Colonic mucosa (tissue), 4 donors: ENCODE results near the gene RNU6-7. TPM values are rescaled to one million over a fixed set of nuclear protein-coding genes. Genes with fewer than 3 reads are reported as not detected.

ENCODE experiments used
- DNase-seq: peaks from one replicate; pipeline ENCODE4 v3.0.0-alpha.2; 2020
- H3K27ac ChIP-seq: fragments of 200-600 bp; one replicate; pipeline ENCODE4 v1.8.0; 2021
- H3K27me3 ChIP-seq: fragments of 200-600 bp; one replicate; pipeline ENCODE4 v1.8.0; 2021
- H3K36me3 ChIP-seq: fragments of 200-600 bp; one replicate; pipeline ENCODE4 v1.8.0; 2021
- H3K4me1 ChIP-seq: fragments of 200-600 bp; one replicate; pipeline ENCODE4 v1.8.0; 2021; ENCODE audit warnings: mild to moderate bottlenecking
- H3K4me3 ChIP-seq: fragments of 200-600 bp; one replicate; pipeline ENCODE4 v1.8.0; 2021
- H3K9ac ChIP-seq, 2 donors: one replicate each; pipeline ENCODE4 v1.7.0; 2013; ENCODE audit warnings: control low read depth in 2 of 2, low read depth in 2 of 2, low read length in 2 of 2
- H3K9me3 ChIP-seq: fragments of 200-600 bp; one replicate; pipeline ENCODE4 v1.8.0; 2021
- CTCF ChIP-seq: fragments of 200-600 bp; IDR thresholded peaks from one replicate; pipeline ENCODE4 v1.8.0; 2022; ENCODE audit warnings: antibody characterized with exemption, mild to moderate bottlenecking
- intact Hi-C: fragments of 100-400 bp; cut with DNase I; formaldehyde crosslinking; loops from one replicate; pipeline ENCODE4 v1.14.1; 2022
- total RNA-seq, 2 donors: library from RNA; stranded (reverse); fragmentation: NEBNext Ultra II Directional in 1 of 2; extraction: Animal tissue kit (Norgen Biotek cat#: 25700) in 1 of 2; gene quantifications; one replicate each; pipeline ENCODE4 v1.2.1, GENCODE V29; 2021
- donor health status: healthy.
- donor health status: DM: no; HTN: no; CAD: no.
- donor health status: DM: no; HTN: no; CAD: no.

RNU6-7 gene
- total RNA-seq, 2 donors from 2014 or later, result not detected

DNA sequence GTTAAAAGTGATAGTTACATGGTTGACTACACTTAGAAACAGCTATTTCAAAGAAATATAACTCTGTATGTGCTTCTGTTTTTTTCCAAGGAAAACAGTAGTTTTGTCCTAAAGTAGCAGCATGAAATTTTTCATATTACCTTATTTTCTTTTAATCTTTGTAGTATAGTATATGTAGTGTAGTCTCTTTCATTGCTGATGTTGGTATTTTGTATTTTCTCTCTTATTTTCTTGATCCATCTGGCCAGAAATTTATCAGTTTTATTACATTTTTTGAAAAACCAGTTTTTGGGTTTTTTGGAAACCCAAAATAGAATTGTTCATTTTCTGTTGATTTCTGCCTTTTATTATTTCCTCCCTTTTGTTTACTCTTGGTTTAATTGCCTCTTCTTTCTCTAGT lies 7.6 kb downstream of the RNU6-7 start:
- Histone ChIP-seq H3K9ac (no peak overlapping the region), H3K27me3 (no peaks in the 10 kb centered on the region), H3K9me3 (no peaks in the 10 kb centered on the region), H3K27ac (no peak overlapping the region), H3K36me3 (no peaks in the 10 kb centered on the region), H3K4me1 (no peaks in the 10 kb centered on the region), H3K4me3 (no peak overlapping the region)
- DNase-seq, result no peak
- intact Hi-C loops, result no loop called here
- no peak for TF ChIP-seq CTCF

DNA sequence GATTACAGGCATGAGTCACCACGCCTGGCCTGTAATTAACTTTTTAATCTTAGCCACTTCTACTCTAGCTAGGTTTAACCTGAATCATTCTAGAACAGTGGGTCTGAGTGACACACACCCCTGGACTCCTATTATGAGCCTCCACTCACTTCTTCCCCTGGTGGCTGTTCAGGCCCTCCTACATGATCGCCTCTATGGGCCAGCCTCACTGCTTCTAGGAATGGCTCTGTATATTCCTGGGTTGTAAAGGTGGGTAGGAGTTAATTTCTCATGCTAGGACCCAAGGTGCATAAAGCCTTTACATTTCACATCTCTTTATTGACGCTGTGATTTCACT lies 9.2 kb downstream of the RNU6-7 start:
- Histone ChIP-seq H3K27ac (no peak overlapping the region), H3K9me3 (no peaks in the 10 kb centered on the region), H3K9ac (no peak overlapping the region), H3K4me3 (no peak overlapping the region), H3K36me3 (no peaks in the 10 kb centered on the region), H3K4me1 (no peaks in the 10 kb centered on the region), H3K27me3 (no peaks in the 10 kb centered on the region)
- no peak for DNase-seq
- TF ChIP-seq CTCF, result no peak
- intact Hi-C loops, result no loop called here

- Histone ChIP-seq H3K27ac (no peak overlapping the region), H3K9ac (no peak overlapping the region), H3K36me3 (no peaks in the 10 kb centered on the region), H3K27me3 (no peaks in the 10 kb centered on the region), H3K4me1 (no peaks in the 10 kb centered on the region), H3K9me3 (no peaks in the 10 kb centered on the region), H3K4me3 (no peak overlapping the region)
- no peak for DNase-seq
- intact Hi-C loops, result no loop called here
- TF ChIP-seq CTCF, result no peak
Measured at GRCh38 chr14:32212833-32213232, 11.0 kb downstream of the RNU6-7 start.

DNA sequence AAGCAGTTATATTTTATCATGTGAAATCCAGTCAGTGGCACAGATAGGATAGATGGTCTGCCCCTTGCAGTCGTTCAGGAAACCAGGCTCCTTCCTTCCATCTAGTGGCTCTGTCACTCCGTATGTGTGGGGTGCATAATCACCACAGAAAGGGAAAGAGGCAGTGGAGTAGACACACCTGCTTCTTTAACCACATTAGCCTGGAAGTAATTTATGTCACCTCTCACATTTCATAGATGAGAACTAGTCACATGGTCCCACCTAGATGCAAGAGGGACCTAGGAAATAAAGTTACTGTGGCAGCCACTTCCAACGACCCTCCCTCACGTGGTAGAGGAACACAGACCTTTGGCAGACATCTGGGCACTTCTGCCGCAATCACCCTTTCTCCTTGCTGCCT lies 15.5 kb downstream of the RNU6-7 start:
- no peak for DNase-seq

DNA sequence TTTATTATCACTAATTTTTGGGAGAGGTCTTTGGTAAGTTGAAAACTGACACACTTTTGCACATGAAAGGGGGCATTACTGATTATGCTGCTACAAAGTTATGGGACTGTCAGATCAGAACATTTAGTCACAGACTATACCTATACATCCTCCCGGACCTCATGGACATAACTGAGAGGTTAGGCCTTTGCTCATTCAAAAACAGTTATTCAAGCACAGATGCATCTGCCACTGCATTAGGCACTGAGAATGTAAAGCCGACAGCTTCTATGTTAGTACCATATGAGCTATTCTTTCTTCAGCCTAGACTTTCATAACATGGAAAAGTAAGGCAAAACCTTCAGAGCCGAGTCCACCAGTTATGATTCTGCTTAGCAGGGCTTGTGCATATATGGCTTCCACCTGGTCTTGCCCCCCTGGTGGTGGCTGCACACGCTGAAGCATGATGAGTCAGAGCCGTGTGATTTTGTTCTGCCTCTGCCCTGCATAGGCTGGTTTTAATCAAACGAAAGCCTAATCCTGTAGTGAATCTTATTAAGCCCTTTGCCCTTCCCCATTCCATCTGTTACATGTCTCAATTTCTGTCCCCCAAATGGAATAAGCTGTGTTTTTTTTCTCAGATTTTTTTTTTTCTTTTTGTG lies 23.0 kb downstream of the RNU6-7 start:
- no peak for TF ChIP-seq CTCF
- Histone ChIP-seq H3K9me3 (no peaks in the 10 kb centered on the region), H3K27ac (no peak overlapping the region), H3K9ac (no peak overlapping the region), H3K4me1 (no peaks in the 10 kb centered on the region), H3K36me3 (no peaks in the 10 kb centered on the region), H3K27me3 (no peaks in the 10 kb centered on the region), H3K4me3 (no peak overlapping the region)
- intact Hi-C loops, result no loop called here
- DNase-seq, result no peak

More for the DNA sequence above, 15.5 kb downstream of the RNU6-7 start:
- H3K27me3 ChIP-seq, result no peaks in the 10 kb centered on the region
- no peak overlapping the region for H3K4me3 ChIP-seq
- no peak overlapping the region for H3K9ac ChIP-seq
- no peaks in the 10 kb centered on the region for H3K36me3 ChIP-seq
- no peak overlapping the region for H3K27ac ChIP-seq
- H3K4me1 ChIP-seq, result no peaks in the 10 kb centered on the region
- no peak for TF ChIP-seq CTCF
- H3K9me3 ChIP-seq, result no peaks in the 10 kb centered on the region
- intact Hi-C loops, result no loop called here
